Stimulated activated CD8-positive, alpha-beta memory T cell treated with anti-CD3 and anti-CD28 coated beads, Interleukin-12 subunit alpha, Interleukin-12 subunit beta, amount 100 ng/mL, for 24 hours (primary cell): ENCODE data around the gene ABCC6.

ENCODE experiments used
- DNase-seq: peaks from one replicate; pipeline ENCODE4 v3.0.0-alpha.2; 2020; ENCODE audit errors: extremely low read depth

The ABCC6 gene

DNA sequence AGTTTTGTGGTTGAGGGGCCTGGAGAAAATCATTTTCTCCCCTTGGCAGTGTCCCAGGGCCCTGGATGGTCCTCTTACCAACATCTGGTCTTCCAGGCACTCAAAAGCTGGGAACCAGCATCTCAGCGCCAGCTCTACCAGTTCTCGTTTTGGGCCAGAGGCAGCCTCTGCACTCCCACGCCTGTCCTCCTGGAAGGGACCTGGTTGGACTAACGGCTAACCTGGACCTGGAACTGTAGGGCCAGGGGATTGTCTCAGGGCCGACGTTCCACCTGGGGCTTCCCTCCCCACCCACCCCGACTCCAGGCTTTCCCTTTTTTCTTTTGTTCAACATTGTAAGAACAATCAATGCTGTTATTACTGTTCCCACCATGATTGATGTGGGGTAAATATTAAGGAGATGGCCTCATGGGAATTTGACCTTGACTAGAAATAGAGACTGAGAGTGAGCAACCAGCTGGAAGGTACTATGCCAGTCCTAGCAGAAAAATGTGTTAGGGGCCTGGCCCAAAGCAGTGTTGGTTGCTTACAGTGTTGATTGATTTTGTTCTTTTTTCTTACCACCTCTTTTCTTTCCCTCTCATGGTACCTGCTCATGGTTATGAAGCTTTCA is 81.4 kb downstream of the ABCC6 start:
- no peak for DNase-seq

DNA sequence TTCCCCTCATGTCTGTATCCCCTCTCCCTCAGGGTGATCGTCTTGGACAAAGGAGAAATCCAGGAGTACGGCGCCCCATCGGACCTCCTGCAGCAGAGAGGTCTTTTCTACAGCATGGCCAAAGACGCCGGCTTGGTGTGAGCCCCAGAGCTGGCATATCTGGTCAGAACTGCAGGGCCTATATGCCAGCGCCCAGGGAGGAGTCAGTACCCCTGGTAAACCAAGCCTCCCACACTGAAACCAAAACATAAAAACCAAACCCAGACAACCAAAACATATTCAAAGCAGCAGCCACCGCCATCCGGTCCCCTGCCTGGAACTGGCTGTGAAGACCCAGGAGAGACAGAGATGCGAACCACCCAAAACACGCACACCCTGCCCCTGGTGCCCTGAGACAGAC is 82.2 kb downstream of the ABCC6 start:
- DNase-seq = no peak

DNA sequence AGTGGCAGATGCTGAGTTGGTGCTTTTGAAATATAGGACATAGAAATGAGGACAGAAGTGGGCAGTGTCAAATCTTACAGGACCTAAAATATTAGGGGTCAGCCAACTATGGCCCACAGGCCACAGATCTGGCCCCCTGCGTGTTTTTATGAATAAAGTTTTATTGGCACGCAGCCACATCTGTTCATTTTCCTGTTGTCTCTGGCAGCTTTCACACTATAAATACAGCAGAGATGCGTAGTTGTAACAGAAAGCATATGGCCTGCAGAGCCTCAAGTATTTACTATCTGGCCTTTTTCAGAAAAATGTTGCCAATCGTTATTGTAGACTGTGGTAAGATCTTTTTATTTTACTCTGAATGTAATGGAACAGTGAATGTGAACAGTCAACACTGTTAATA is 82.8 kb downstream of the ABCC6 start:
- DNase-seq = no peak

DNA sequence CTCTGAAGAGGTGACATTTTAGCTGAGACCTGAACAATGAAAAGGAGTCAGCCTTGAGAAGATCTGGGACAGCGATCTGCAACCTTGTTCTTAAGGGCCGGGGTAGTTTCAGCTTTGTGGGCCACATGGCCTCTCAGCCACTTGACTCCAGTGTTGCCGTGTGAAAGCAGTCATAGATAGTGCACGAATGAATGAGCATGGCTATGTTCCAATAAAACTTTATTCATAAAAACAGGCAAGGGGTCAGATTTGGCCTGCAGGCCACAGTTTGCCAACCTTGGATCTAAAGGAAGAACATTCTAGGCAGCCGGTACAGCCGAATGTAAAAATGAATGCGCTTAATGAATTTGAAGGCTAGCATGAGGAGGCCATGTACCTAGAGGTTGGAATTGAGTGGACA is 83.5 kb downstream of the ABCC6 start:
- no peak for DNase-seq

DNA sequence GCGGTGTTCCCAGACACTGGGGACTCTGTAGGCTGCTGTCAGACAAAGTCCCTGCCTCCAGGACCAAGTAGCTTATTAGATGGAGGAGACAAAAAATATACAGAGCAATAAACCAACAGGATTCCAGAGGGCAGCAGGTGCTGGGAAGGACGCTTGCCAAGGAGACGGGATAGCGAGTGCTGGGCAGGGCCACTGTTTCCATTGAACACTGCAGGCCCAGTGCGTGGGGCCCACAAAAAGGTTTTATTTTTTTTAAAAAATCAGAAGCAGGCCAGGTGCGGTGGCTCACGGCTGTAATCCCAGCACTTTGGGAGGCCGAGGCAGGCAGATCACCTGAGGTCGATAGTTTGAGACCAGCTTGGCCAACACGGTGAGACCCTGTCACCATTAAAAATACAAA is 84.2 kb downstream of the ABCC6 start:
- DNase-seq = no peak

DNA sequence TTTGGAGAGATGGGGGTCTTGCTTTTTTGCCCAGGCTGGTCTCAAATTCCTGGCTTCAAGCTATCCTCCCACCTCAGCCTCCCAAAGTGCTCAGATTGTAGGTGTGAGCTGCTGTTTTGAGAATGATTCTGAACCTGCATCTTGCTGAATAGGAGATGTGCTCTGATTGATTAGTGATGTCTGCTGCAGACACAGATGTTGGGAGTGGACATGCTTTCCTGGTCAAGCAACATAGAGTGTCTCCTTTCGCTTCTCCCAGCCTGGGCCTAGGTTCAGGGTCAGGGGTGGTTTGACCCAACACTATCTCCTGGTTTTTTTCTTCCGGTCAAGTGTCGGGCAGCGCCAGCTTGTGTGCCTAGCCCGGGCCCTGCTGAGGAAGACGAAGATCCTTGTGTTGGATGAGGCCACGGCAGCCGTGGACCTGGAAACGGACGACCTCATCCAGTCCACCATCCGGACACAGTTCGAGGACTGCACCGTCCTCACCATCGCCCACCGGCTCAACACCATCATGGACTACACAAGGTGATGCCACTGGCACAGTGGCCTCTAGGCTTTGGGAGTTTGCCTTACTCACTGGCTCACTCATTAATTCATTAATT is 85.2 kb downstream of the ABCC6 start:
- no peak for DNase-seq

DNA sequence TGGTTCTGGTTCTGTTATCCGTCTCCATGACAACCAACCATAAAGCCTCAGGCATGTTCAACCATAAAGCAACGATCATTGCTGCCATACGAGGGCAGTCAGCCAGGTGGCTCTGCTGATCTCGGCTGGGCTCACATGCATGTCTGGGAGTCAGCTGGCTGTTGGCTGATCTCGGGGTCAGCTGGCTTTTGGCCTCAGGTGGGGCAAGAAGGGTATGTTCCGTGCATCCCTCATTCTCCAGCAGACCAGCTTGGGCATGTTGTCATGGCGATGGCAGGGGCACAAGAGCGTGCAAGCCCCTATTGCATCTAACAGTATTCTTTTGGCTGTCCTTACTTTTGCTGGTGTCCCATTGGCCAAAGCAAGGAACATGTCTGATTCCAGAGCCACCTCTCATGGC is 86.2 kb downstream of the ABCC6 start:
- no peak for DNase-seq

DNA sequence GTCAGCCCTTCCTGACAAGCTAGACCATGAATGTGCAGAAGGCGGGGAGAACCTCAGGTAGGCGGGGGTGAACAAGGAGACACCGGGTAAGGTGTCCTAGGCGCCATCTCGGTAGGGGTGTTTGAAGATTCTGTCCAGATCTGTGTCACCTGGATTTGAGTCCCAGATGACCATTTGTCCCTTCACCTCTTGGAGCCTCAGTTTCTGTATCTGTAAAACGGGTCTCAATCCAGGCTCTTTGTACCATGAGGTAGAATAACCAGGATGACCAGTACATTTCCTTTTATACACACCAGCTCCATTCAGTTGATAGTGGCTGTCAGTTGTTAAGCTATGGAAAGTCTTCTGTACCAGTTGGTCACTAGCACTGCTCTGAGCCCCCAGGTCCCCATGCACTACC is 86.7 kb downstream of the ABCC6 start:
- DNase-seq = no peak

DNA sequence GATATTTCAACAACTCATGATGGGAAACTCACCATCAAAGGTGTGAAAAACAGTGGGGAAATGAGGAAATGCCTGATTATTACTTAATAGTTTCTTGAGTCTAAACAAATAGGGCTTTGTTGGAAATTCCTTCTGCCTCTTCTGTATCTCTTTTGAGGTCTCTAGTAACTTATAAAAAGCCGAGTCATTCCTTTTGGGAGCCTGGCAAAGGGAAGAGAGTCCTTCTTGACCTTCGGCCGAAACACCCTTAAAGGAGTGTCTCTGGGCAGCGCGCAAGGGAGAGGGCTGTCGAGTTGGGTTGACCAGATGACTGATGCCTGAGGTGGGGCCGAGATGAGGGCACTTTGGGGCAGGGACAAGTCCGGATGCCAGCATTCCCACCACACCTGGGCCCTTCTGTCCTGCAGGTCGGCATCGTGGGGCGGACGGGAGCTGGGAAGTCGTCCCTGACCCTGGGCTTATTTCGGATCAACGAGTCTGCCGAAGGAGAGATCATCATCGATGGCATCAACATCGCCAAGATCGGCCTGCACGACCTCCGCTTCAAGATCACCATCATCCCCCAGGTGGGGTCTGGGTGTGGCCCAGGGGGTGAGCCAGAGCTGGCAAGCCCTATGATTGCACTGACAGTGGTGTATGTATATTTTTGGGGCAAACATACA is 89.2 kb downstream of the ABCC6 start:
- no peak for DNase-seq

DNA sequence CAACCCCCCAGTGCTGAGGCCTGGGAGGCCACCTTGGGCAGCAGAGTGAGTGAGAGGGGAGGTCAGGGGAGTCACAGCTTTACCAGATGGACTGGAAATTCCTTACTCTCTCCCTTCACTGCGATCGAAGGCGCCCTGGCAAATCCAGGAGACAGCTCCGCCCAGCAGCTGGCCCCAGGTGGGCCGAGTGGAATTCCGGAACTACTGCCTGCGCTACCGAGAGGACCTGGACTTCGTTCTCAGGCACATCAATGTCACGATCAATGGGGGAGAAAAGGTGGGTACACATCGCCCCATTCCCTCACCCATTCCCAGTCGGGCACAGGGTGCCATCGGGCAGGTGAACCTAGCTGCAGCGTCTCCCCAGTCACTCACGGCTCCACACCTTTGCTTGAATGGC is 91.6 kb downstream of the ABCC6 start:
- DNase-seq = no peak

DNA sequence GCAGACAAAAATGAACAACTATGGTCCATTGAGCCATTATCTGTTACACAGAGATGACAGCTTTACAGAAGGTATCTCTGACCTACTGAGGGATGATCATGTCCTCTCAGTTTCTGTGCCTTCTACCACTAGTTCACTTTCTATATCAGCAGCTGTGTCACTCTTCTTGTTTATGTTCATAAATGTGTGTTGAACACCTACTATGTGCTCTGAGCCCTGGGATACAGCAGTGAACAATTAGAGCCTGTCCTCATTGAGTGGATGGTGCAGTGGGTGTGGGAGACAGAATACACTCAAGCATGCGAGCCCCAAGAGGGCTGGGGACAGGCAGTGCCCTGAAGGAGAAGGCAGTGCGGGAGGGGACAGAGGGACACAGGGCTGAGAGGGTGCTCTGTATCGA is 92.1 kb downstream of the ABCC6 start:
- DNase-seq = no peak

DNA sequence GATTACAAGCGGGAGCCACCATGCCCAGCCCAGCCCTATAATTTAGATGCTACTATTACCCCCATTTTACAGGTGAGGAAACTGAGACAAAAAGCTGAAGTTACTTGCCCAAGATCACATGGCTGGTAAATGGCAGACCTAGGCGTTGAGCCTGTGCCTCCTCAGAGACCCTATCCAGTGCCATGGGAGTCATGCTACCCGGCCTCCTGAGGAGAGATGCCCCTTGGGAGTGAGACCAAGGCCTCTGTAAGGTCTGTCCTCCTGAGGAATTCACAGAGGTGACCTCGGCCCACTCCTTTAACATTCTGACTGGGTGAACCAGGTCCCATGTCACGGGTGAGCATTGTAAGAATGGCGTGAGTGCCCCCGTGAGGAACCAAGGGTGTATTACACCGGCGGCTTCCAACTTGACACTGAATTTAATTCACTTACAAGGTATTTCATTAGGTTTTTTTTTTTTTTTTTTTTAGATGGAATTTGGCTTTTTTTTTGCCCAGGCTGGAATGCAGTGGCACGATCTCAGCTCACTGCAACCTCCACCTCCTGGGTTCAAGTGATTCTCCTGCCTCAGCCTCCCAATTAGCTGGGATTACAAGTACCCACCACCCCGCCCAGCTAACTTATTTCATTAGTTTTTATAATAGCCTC is 95.7 kb downstream of the ABCC6 start:
- peak; percentile 16 for DNase-seq

DNA sequence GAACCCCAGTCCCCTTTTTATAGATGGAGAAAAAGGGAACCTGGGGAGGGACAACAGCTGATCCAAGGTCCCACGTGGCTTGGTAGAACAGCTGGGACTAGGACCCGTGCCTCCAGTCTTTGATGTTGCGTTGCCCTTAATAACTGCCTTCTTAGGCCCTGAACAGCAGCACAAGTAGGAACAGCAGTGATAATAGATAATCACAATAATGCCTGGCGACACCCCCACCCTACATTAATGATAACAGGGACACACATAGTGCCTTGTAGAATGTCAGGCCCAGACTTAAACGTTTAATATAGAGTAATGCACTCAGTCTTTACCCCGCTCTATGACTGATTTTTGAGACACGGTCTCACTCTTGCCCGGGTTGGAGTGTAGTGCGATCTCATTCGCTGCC is 96.4 kb downstream of the ABCC6 start:
- DNase-seq = no peak

DNA sequence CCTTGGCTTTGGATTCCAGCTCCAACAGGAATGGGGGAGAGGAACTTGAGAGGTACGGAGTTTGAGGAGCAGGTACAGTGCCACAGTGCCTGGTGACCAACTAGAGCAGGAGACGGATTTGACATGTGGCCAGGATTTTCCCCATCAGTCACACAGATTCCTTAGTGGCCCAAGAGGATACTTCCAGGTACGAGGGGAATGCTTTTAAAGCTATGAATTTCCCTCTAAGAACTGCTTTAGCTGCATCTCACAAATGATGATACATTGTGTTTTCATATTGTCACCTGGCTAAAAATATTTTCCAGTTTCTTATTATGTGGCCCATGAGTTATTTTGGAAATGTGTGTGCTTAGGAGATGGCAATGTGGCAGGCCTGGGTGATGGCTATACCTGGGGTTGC is 98.3 kb downstream of the ABCC6 start:
- no peak for DNase-seq

DNA sequence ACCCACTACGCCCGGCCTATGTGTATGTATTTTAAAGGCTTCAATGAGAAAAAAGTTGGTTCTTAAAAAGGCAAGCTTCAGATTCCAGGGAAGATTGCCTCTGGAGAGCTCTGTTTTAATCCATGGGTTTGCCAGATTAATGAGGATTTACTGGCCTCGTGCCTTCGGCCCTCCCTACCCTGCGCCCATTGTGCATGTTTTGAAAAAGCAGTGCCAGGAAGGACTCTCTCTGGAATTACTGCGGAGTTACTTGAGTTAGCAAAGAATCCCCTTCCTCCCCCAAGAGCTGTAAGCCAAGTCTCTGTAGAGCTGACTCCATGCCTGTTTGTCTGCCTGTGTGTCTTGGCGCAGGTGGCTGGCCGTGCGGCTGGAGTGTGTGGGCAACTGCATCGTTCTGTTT is 98.9 kb downstream of the ABCC6 start:
- no peak for DNase-seq

DNA sequence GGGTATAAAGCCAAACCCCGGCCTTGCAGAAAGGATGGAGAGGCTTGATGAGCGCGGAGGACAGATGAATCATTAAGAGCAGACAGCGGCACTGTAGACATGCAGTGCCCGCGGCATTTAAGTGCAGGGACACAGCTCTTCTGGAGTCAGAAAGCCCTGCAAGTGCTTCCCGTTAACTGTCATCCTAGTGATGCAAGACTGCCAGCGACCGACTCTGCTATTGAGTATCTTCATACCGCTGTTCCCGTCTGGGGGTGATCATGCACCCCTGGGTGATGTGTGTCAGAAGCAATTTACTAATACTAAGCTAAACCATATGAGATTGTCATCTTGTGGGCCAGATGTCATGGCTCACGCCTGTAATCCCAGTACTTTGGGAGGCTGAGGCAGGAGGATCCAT is 101.0 kb downstream of the ABCC6 start:
- DNase-seq = no peak

DNA sequence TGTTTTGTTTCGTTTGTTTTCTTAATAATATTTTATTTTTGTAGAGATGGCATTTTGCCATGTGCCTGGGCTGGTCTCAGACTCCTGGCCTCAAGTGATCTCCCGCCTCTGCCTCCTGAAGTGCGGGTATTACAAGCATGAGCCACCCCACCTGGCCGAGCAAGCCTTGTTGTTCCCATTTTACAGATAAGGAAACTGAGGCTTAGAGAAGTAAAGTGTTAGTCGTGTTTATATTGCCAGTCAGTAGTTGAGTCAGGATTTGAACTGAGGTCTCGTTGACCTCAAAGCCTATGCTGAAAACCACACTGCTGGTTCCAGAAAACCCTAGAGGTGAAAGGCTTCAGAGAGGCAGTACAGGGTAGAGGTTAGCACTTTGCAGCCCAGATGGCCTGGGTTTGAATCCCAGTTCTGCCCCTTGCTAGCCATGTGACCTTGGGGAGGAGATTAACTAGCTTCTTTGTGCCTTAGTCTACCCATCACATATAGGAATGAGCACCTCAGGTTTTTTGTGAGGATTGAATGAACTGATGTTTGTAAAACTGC is 102.0 kb downstream of the ABCC6 start:
- DNase-seq = no peak

DNA sequence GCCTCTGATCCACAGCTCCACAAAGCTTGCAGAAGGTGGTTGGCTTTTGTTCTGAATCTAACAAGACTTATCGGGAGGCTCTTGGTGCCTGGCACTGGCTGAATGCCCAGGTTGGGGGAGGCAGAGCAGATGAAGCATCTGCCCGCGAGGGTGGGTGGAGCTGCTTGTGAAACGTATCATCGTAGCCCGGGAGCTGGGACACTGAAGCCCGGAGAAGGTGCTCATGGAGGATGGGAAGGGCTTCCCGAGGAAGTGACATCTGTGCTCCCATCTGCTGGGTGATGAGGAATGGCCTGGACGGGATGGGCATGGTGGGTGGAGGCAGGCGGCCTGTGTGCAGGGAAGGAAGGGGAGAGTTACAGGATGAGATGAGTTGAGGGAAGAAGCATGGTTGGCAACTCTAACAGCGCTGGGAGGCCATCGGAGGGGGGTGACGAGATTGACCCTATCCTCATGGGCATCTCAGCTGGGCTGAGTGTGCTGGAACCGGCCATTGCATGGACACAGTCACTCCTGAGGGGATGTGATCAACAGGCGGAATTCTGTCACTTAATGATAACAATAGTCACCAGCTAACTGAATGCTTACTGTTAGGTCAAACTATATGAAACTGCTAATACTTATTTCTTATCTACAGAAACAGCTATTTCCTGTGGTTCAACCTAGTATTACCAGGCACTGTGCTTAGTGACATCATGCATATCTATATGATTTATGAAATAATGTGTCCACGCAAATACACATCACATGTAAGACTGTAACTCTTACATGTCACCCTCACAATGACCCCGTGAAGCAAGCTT is 102.7 kb downstream of the ABCC6 start:
- DNase-seq = no peak

DNA sequence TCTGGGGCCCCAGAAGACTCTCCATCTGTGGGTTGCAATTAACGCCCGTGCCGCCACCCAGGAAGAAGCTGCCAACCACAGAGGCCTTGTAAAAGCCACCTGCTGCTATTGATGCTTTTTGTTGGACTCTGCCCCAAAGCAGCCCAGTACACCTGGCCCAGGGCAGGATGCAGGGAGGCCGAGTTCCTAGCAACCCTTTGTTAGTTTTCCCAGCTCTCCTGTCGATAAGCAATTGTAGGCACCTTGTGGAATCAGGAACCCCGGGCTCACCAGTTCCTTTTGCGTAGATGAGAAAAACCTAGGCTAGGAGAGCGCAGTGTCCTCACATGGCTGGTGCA is 103.3 kb downstream of the ABCC6 start:
- no peak for DNase-seq

DNA sequence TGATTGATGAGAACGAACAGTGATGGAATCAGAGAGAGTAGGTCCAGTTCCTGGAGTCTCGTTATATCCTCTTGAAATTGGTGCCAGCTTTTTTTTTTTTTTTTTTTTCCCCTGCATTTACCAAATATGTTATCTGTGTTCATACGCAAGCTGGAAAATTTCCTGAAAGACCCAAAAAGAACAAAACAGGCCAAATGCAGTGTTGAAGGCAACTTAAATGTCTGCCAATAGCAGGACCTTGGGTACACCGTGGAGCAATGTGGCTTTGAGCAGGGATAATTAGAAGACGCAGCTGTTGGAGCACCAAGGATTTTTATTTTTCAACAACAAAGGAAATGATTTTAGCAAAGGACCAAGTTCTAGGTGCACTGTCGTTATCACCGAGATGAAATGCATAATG is 105.0 kb downstream of the ABCC6 start:
- no peak for DNase-seq

DNA sequence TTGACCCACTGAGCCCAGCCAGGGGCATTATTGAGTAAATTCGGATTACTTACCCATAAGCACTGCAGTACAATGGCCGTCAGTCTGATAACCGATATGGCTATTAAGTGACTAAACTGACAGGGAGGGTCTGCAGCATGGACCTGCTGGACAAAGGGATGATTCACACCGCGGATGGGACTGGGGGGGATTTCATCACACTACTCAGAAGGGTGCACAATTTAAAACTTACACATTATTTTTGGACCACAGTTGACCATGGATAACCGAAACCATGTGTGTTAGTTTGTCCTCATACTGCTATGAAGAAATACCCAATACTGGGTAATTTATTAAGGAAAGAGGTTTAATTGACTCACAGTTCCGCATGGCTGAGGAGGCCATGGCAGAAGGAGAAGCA is 106.5 kb downstream of the ABCC6 start:
- DNase-seq = no peak

DNA sequence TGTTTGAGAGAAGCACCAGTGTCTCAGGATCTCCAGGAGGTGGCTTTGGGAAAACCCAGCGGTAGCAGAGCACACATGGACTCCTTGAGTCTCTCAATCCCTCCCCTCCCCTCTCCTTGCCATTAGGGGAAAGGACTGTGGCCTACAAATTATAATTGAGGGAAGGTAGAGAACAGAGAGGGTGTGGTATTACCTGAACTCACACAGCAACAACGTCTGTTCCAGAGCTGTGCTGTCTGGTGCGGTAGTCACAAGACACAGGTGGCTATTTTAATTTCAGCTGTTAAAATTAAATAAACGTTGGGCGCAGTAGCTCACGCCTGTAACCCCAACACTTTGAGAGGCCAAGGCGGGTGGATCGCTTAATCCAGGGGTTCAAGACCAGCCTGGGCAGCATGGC is 110.2 kb downstream of the ABCC6 start:
- DNase-seq = no peak
